ENCODE results near the gene TBC1D13. TPM values are rescaled to one million over a fixed set of nuclear protein-coding genes. Genes with fewer than 3 reads are reported as not detected.

The TBC1D13 gene
- total and polyA plus RNA-seq, 9 of the 15 experiments (the other 6 are each of a cell fraction or from before 2014, with no cell fraction given): 2.3 to 28.7 (median 11.4) TPM

DNA sequence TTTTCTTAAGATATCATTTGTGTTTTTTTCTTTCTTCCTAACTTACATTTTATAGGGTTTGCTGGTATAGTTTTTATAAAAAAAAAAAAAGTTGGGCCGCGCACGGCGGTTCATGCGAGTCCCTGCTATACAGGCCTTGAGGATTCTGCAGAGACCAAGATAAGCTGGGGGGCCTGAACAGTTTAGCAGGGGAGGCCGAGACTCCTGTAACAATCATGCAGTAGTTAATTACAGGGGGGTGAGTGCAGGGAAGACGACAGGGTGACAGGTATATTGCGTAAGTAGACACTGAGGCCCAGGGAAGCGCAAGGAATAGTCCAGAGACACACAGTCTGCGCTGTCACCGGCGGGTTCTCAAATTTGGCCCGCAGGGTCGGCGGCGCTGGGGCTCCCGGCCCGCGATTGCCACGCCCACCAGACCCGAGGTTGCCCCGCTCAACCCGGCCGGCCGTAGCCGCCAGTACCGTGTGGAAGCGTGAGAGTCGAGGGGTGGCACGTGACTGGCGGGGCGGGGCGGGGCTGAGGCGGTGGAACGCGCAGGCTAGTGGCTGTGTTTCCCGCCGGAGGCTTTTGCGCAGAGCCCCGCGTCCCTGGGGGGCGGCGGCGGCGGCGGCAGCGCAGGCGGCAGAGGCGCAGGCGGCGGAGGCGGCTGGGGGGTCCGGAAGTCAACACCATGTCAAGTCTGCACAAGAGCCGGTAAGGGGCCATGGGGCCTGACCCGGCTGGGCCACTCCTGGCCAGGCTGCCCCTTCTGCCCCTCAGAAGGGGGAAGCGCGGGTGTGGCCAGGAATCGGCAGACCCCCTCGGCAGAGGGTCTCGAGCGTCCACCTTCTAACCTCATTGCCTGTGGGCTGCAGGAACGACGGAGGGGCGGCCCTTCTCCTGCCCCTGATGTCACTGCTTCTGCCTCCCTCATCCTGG is at the start of gene TBC1D13 (continued):
- peak; percentile 40 to 49; a peak in 3 of 4 replicates for TF ChIP-seq NONO (IDR thresholded peaks at IDR 0.05; ENCODE audit: low read depth in 2 of 2, low read length in 1 of 2)
- TF ChIP-seq, protein P1, sequence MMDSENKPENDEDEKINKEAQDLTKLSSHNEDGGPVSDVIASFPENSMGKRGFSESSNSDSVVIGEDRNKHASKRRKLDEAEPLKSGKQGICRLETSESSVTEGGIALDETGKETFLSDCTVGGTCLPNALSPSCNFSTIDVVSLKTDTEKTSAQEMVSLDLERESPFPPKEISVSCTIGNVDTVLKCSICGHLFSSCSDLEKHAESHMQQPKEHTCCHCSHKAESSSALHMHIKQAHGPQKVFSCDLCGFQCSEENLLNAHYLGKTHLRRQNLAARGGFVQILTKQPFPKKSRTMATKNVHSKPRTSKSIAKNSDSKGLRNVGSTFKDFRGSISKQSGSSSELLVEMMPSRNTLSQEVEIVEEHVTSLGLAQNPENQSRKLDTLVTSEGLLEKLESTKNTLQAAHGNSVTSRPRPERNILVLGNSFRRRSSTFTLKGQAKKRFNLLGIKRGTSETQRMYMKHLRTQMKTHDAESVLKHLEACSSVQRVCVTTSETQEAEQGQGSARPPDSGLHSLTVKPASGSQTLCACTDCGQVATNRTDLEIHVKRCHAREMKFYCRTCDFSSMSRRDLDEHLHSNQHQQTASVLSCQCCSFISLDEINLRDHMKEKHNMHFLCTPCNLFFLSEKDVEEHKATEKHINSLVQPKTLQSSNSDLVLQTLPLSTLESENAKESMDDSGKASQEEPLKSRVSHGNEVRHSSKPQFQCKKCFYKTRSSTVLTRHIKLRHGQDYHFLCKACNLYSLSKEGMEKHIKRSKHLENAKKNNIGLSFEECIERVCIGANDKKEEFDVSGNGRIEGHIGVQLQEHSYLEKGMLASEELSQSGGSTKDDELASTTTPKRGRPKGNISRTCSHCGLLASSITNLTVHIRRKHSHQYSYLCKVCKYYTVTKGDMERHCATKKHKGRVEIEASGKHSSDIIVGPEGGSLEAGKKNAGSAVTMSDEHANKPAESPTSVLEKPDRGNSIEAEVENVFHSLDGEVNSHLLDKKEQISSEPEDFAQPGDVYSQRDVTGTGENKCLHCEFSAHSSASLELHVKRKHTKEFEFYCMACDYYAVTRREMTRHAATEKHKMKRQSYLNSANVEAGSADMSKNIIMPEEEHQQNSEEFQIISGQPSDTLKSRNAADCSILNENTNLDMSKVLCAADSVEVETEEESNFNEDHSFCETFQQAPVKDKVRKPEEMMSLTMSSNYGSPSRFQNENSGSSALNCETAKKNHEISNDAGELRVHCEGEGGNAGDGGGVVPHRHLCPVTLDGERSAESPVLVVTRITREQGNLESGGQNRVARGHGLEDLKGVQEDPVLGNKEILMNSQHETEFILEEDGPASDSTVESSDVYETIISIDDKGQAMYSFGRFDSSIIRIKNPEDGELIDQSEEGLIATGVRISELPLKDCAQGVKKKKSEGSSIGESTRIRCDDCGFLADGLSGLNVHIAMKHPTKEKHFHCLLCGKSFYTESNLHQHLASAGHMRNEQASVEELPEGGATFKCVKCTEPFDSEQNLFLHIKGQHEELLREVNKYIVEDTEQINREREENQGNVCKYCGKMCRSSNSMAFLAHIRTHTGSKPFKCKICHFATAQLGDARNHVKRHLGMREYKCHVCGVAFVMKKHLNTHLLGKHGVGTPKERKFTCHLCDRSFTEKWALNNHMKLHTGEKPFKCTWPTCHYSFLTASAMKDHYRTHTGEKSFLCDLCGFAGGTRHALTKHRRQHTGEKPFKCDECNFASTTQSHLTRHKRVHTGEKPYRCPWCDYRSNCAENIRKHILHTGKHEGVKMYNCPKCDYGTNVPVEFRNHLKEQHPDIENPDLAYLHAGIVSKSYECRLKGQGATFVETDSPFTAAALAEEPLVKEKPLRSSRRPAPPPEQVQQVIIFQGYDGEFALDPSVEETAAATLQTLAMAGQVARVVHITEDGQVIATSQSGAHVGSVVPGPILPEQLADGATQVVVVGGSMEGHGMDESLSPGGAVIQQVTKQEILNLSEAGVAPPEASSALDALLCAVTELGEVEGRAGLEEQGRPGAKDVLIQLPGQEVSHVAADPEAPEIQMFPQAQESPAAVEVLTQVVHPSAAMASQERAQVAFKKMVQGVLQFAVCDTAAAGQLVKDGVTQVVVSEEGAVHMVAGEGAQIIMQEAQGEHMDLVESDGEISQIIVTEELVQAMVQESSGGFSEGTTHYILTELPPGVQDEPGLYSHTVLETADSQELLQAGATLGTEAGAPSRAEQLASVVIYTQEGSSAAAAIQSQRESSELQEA (IDR thresholded peaks at IDR 0.05; ENCODE audit: low read depth): no peak
- no peak for TF ChIP-seq MAFF (IDR thresholded peaks at IDR 0.05; ENCODE audit: low read length)
- TF ChIP-seq, protein P2, sequence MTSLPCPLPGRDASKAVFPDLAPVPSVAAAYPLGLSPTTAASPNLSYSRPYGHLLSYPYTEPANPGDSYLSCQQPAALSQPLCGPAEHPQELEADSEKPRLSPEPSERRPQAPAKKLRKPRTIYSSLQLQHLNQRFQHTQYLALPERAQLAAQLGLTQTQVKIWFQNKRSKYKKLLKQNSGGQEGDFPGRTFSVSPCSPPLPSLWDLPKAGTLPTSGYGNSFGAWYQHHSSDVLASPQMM (CRISPR knock-in tag; IDR thresholded peaks at IDR 0.05): no peak
- TF ChIP-seq, protein P3, sequence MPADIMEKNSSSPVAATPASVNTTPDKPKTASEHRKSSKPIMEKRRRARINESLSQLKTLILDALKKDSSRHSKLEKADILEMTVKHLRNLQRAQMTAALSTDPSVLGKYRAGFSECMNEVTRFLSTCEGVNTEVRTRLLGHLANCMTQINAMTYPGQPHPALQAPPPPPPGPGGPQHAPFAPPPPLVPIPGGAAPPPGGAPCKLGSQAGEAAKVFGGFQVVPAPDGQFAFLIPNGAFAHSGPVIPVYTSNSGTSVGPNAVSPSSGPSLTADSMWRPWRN (IDR thresholded peaks at IDR 0.05; ENCODE audit: low read depth): peak; percentile 60
- no peak for TF ChIP-seq GTF2F1 (IDR thresholded peaks at IDR 0.05; ENCODE audit: low read depth, low read length)
- no peak for TF ChIP-seq SETDB1 (IDR thresholded peaks at IDR 0.05; ENCODE audit: low read length)
- no peak for TF ChIP-seq TFAM (CRISPR knock-in tag; conservative IDR thresholded peaks at IDR 0.05)
- TF ChIP-seq FOXM1 (IDR thresholded peaks at IDR 0.05; ENCODE audit: low read depth): no peak
- peak; percentile 98 for TF ChIP-seq FOXM1 (CRISPR knock-in tag; IDR thresholded peaks at IDR 0.05; ENCODE audit: low read depth)
- TF ChIP-seq HLTF (IDR thresholded peaks at IDR 0.05): peak; percentile 52; the same call in 1 of the 2 replicates
- TF ChIP-seq, protein P4, sequence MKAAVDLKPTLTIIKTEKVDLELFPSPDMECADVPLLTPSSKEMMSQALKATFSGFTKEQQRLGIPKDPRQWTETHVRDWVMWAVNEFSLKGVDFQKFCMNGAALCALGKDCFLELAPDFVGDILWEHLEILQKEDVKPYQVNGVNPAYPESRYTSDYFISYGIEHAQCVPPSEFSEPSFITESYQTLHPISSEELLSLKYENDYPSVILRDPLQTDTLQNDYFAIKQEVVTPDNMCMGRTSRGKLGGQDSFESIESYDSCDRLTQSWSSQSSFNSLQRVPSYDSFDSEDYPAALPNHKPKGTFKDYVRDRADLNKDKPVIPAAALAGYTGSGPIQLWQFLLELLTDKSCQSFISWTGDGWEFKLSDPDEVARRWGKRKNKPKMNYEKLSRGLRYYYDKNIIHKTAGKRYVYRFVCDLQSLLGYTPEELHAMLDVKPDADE (conservative IDR thresholded peaks at IDR 0.05; ENCODE audit: control insufficient read depth, low read depth, low read length): peak; percentile 83
- peak; percentile 62 for TF ChIP-seq E2F8 (IDR thresholded peaks at IDR 0.05; ENCODE audit: low read depth, partially characterized antibody)
